DMS153 (cell line): Measurements from ENCODE around the gene SPRED3.
A peak's percentile ranks its signal among the peaks of the same experiment; 100 is the strongest.
"Not testable (repeated sequence)": the region's sequence is repeated elsewhere in the genome, so short reads cannot be mapped to it uniquely, and the experiment has no call there.

Source experiments
- DNase-seq: peaks from one replicate; lab custom pipeline; 2025; lab: John Stamatoyannopoulos, UW

The SPRED3 gene

DNA sequence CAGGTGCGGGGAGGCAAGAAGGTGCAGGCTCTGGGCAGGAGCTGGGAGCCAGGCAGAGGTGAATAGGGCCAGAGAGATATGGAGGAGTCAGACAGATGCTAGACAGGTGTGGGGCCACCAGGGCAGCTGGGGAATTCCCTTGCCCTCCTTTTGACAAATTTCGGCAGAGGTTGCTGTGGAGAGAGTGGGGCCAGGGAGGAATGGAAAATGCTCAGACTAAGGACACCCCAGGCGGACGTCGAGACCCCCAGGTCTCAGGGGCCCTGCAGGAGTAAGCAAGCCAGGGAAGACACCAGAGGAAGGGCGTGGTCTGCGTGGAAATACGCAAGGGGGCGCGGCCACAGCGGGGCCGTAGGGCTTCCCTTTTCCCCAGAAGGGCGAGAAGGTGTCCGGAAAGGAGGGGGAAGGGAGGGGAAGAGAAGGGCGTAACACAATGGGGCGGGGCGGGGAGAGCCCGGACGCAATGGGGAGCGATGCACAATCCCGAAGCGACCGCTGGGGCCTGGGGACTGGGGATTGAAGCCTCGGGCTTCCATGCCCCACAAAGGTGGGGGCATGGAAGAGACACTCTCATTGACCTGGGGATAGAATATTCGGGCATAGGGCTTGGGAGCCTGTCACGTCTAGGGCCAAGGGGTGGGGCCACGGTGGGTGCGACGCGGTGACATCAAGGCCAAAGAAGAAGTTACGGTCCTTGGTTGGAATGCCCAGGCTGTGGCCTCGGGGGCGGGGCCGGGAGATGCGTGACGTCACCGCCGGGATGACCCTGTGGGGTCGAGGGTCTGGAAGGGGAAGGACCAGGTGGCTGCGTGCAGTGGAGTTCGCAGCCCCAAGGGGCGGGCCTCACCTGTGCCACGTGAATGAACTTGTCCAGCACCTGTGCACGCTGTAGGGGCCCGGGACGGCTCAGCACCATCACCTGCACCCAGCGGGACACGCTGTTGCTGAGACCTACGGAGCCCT lies 29.3 kb downstream of the SPRED3 start:
- peak; percentile 57 for DNase-seq

DNA sequence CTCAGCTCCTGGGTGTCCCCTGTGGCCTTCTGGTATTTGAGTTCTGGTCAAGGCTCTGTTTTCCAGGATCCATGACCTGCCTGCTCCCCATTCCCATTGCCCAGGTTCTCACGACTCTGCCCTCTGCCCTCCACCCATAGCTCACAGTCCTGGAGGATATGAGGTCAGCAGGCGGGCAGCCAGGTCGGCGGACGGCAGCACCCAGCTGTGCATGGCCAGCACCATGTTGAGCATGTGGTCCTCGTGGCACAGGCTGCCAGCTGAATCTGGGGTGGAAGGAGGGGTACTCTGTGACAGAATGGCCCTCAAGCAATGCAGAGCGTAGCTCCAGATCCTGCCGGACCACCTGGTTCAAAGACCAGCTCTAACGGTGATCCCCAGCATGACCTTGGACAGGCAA lies 32.4 kb downstream of the SPRED3 start:
- DNase-seq, result no peak

DNA sequence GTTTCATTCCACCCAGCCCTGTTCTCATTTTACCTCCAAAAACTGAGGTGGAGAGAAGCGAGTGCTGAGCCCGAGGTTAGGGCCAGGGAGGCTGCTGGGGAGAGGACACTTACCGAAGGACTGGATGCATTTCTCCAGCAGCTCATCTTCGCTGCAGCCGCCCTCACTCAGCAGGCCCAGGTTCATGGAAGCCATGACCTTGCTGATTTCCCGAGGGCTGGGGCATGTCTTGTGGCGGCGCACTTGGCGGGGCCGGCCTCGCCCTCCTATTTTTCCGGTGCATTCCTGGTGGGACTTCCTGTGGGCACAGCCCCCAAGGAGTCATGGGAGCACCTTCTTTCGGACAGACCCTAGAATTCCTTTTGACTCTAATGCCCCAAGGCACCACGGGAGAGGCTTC lies 33.4 kb downstream of the SPRED3 start:
- no peak for DNase-seq

DNA sequence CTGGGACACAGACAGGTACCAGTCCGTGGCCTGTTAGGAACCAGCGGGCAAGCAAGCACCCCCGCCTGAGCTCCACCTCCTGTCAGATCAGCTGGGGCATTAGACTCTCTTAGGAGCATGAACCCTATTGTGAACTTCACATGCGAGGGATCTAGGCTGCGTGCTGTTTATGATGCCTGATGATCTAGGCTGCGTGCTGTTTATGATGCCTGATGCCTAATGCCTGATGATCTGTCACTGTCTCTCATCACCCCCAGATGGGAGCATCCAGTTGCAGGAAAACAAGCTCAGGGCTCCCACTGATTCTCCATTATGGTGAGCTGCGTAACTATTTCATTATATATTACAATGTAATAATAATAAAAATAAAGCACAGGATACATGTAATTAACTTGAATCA lies 33.9 kb downstream of the SPRED3 start:
- no peak for DNase-seq

DNA sequence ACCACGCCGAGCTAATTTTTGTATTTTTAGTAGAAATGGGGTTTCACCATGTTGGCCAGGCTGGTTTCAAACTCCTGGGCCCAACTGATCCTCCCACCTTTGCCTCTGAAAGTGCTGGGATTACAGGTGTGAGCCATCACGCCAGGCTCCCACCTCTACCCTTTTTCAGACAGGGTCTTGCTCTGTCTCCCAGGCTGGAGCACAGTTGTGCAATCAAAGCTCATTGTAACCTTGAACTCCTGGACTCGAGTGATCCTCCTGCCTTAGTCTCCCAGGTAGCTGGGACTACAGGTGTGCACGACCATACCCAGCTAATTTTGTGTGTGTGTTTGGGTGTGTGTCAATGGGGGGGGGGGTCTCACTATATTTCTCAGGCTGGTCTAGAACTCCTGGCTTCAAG lies 35.8 kb downstream of the SPRED3 start:
- no peak for DNase-seq

DNA sequence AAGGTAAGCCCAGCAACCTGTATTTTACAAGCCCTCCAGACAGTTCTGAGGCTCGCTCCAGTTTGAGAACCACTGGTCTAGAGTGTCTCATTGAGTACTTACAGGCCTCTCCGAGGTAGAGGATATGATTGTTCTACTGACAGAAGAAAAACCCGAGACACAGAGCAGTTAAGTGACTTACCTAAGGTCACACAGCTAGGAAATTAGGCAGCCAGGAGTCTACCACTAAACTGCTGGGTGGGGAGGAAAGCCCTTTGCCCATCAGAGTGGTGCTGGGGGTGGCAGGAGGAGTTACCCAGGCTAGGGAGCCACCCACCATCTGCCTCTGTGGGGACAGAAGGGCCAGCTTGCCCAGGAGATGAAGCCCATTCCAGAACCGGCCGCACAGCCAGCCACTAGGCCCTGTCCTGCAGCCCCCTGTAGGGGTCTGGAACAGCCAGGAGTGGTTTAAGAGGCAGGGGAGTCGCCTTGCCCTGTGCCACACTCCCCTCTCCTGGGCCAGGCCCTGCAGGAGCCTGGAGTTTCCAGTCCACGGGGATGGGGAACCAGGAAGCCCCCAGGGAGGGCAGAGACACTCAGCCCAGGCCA lies 36.8 kb downstream of the SPRED3 start:
- DNase-seq, result no peak

DNA sequence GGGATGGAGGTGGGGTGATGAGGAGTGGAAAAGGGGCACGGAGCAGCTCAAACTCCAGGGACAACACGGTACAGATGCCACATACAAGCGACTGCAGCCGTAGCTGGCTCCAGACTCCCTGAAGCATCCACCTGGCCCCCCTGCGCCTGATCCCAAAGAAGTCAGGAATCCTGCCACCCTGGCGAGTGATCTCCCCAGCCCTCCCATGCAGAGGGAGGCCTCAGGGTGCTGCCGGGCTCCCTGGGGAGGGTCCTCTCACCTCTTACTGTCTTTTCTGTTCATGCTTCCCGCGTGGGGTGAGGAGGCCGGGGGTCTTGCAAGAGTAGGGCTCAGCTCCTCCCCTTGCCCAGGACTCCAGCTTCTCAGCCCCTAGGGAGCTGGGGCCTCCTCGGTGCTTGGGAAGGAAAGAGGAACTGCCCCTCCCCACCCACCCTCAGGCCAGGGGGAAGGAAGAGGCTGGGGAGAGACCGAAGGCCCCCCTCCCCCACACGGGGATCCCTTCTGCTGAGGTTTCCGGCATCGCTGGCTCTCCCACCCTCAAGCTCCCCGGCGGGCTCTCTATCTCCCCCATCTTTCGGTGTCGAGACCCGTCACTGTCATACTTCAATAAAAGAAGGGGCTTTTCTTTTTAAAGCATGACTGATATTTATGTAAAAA lies 37.4 kb downstream of the SPRED3 start, which contains the start of gene RASGRP4:
Gene RASGRP4, minus strand, starts transcription at position 410 of the 657 bp plus-strand sequence. Its CDS starts 128 bp downstream, at position 282.
- no peak for DNase-seq

DNA sequence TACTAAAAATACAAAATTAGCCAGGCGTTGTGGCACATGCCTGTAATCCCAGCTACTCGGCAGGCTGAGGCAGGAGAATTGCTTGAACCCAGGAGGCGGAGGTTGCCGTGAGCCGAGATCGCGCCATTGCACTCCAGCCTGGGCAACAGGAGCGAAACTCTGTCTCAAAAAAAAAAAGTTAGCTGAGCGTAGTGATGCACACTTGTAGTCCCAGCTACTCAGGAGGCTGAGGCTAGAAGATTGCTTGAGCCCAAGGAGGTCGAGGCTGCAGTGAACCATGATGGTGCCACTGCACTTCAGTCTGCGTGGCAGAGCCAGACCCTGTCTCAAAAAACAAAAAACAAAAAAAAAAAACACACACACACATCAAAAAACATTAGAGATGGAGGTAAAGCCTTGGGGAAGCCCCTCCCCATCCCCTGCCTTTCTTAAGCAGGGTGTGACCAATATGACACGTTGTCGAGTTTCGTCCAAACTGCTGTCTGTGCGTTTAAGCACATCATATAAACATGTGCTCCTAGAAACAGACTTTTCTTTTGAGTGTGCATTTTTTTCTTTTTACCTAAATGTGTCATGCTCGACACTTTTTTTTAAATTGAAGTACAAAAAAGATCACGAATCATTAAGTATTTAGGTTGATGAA lies 38.7 kb downstream of the SPRED3 start:
- not testable (repeated sequence) for DNase-seq

DNA sequence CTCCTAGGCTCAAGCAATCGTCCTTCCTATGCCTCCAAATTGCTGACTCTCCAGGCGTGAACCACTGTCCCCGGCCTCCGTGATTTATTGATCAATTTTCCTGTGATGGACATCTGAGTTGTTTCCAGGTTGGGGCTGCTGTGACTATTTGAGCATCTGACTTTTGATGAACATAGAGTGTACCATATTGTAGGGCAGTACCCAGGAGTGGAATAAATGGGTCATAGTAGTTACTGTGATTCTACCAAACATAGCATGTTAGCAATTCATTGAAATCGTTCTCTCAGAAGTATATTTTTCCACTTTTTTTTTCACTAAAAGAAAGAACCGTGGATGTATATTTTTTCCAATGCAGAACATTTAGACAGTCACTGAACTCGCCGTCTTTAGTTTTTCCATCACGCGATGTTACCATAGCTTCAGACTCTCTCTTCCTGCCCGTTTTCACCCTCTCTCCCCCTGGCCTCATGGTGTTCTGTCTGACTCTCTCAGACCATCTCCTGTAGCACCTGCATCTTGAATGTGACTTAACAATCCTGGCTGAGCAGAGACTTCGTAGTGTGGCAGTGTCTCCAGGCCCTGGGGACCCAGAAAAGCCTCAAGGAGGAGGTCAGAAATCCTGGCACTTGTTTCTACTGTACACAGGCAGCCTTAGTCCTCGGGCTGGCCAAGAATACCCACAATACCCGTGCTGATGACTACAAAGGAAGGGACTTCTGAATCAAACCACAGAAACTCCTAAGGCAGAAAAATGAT lies 40.7 kb downstream of the SPRED3 start:
- DNase-seq, result no peak

DNA sequence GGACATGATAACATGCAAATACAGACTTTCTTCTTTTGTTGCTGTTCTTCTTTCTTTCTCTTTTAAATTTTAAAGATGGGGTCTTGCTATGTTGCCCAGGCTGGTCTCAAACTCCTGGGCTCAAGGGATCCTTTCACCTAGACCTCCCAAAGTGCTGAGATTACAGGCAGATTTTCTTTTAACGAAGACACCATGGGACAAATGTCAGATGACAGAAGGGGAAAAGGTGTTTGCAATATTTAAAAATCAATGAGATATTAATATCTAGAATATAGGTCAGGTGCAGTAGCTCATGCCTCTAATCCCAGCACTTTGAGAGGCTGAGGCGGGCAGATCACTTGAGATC lies 41.3 kb downstream of the SPRED3 start:
- no peak for DNase-seq

DNA sequence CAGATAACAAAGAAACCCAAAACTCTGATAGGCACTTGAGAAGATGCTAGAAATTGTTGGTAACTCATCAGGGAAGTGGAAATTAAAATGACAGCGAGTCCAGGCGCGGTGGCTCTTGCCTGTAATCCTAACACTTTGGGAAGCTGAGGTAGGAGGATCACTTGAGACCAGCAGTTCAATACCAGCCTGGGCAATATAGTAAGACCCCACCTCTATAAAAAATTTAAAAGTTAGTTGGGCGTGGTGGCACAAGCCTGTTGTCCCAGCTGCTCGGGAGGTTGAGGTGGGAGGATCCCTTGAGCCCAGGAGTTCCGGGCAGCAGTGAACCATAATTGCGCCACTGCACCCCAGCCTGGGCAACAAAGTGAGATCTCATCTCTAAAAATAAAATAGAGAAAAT lies 42.4 kb downstream of the SPRED3 start:
- no peak for DNase-seq

DNA sequence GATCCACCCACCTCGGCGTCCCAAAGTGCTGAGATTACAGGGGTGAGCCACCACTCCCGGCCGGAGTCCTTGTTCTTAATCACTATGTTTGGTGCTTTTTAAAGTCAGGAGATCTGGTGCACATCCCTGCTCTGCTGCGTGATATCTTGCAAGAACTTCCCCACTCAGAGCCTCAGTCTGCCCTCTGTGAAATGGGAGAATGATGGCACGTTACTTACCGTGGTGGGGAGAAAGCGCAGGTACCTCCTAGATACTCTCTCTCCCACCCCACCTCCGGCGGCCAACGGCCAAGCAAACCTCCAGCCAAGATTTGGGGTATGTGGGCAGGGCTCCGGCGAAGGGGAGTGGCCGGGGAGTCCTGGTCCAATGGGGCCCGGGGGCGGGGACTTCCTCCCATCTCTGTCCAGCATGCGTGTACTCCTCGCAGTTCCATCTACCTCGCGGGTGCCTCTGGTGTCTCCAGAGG lies 44.8 kb downstream of the SPRED3 start, which contains the start of gene RYR1:
Gene RYR1, plus strand, starts transcription at position 424 of the 466 bp plus-strand sequence. CDS start 139 bp downstream, outside the sequence.
- no peak for DNase-seq

DNA sequence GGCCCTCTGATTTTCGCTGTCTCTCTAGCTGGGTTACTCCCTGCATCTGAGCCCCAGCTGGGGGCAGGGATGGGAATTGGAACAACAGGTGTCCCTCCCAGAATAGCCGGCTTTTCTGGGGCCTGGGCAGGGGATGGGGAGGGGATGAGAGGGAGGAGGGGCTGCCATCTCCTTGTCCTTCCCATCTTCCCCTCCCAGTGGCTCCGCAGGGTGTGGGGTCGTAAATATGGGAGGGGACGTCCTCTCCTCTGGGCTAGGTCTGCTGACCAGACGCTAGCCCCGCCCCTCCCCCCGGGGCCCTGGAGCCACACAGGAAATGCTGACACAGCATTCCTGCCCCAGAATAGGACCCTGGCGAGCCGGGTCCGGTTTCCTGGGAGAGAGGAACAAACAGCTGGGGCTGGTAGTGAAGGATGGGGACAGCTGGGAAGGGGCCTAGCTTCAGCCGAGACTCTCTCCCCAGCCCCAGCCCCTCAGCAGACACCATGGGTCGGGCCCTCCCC lies 46.1 kb downstream of the SPRED3 start:
- DNase-seq, result no peak

DNA sequence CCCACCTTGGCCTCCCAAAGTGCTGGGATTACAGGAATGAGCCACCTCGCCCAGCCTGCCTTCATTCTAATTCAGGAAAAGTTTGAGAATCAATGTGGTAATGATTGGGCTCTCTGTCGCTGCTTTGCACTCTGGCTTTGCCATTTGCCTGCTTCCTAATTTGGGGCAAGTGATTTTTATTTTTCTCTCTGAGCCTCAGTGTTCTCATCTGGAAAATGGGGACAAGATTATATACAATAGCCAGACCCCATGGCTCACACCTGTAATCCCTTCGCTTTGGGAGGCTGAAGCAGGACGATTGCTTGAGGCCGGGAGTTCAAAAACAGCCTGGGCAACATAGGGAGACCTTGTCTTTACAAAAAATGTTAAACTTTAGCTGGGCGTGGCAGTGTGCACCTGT lies 48.8 kb downstream of the SPRED3 start:
- DNase-seq, result no peak

DNA sequence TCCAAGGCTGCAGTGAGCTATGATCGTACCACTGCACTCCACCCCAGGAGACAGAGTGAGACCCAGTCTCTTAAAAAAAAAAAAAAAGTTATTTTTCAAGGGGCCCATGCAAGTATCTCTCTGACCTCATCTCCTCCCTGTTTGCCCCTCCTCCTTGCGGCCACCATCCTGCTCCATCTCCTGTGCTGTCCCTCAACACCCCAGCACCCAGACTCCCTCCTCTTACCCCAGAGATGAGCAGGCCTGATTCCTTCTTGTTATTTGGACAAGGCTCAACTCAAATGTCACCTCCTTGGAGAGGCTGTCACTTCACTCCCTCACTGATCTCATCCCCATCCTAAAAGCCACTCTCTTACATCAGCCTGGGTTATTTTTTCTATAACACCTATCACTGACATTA lies 49.4 kb downstream of the SPRED3 start:
- DNase-seq, result no peak

DNA sequence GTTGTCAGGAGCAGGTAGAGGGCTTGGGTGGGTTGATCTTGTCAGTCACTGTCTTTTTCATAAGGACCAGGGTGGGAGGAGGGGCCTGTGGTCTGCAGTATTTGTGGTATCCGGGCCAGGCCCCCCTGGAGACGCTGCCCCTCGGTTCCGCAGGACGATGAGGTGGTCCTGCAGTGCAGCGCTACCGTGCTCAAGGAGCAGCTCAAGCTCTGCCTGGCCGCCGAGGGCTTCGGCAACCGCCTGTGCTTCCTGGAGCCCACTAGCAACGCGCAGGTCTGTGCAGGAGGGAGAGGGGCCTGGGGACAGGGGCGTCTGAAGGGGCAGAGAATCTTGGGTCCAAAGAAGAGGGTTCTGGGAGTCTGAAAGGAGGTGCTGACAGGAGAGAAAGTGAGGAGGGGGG lies 52.1 kb downstream of the SPRED3 start:
- no peak for DNase-seq

DNA sequence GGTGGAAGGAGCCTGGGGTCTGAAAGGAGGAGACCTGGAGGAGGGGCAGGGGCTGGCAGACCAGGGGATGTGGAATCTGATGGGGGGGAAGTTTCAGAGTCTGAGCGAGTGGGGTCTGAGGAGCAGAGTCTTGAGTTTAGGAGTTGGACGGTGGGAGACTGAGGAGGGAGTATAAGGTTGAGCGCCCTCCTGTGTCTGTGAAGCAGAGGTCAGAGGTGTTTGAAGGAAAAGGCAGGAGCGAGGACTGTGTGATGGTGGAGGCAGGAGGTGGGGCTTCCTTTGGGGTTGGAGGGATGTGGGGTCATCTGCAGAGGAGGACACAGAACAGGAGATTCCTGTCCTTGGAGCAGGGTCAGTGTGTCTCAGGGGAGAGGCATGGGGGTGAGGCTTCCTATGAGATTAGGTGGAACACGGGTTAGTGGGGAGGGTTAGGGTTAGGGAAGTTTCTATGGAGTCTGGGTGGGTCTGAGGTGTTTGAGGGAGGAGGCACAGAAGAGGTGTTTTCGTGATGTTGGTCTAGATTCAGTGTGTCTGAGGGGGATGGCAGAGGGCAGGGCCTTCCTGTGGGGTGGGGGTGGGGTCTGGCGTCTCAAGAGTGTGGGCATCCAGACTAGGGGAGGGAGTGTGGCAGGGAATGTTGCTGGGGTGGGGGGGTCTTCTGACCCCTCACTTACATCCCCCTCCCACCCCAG lies 53.3 kb downstream of the SPRED3 start:
- no peak for DNase-seq

DNA sequence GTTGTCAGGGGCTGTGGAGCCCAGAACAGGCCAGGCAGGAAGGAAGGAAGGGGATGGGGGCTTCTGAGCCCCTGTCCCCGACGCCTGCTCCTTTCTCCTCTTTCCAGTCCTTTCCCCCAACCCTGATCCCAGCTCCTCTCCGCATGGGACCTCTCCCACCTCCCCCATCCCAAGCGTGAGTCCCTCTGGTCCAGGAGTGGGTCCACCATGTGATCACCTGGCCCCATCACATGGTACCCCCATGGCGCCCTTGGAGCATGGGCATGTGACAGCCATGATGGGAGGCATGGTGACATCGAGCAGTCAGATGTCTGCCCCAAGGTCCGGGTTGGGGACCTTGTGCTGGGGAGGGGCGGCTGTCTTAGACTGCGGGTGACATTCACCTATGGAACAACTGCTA lies 54.2 kb downstream of the SPRED3 start:
- no peak for DNase-seq

DNA sequence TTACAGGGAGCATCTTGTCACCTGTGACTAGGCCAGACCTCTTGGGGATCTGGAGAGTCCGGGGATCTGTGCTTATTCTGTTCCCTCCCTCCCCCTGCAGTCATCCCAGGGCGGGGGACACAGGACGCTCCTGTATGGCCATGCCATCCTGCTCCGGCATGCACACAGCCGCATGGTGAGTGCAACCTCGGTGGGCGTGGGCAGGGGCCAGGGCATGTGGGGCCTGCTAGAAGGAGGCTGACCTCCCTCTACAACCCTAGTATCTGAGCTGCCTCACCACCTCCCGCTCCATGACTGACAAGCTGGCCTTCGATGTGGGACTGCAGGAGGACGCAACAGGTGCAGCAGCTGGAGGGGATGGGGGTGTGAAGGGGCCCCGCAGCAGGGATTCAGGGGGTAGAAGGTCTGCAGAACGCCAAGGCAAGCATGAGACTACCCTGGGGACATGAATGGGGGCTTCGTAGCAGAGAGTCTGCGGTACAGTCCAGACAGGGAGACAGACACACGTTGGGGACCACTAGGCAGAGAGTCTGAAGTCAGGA lies 55.0 kb downstream of the SPRED3 start:
- no peak for DNase-seq

DNA sequence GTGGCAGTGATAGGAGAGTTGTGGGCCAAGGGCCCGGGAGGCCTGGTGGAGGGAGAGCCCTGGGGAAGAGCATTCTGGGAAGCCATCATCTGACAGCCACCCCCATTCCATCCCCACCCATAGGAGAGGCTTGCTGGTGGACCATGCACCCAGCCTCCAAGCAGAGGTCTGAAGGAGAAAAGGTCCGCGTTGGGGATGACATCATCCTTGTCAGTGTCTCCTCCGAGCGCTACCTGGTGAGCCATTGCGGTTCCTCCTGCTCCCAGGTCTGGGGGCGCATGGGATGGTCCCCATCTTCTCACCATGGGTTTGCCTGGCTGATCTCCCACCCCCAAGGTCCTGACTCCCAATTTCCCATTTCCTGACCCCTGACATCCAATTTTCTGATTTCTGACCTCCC lies 55.5 kb downstream of the SPRED3 start:
- DNase-seq, result no peak
